Effector memory CD8-positive, alpha-beta T cell (primary cell): ENCODE results near the gene VPS26A.
A peak's percentile ranks its signal among the peaks of the same experiment; 100 is the strongest.

Experiments
- ATAC-seq: fragments of 150-1000 bp; cut with Tn5 transposase; replicated peaks from 2 replicates; pipeline ENCODE4 v1.10.0; 2021; ENCODE audit warnings: mild to moderate bottlenecking, moderate library complexity
- DNase-seq, 3 experiments: peaks; one replicate each; pipeline ENCODE4 v3.0.0; 2021
- H3K27ac Mint-ChIP-seq, 2 donors: one replicate each; pipeline ENCODE4 v1.8.0; 2022; ENCODE audit warnings: mild to moderate bottlenecking in 2 of 2, mixed read lengths in 2 of 2, moderate library complexity in 2 of 2
- H3K27me3 Mint-ChIP-seq, 2 donors: one replicate each; pipeline ENCODE4 v1.8.0; 2022; ENCODE audit warnings: mixed read lengths in 2 of 2
- H3K36me3 Mint-ChIP-seq: one replicate; pipeline ENCODE4 v1.8.0; 2022; ENCODE audit warnings: mild to moderate bottlenecking, moderate library complexity, mixed read lengths; ENCODE audit not compliant: insufficient read depth
- H3K4me1 Mint-ChIP-seq, 2 donors: one replicate each; pipeline ENCODE4 v1.8.0; 2022; ENCODE audit warnings: low read depth in 2 of 2, mixed read lengths in 2 of 2
- H3K4me3 Mint-ChIP-seq, 2 donors: one replicate each; pipeline ENCODE4 v1.8.0; 2022; ENCODE audit warnings: mild to moderate bottlenecking in 2 of 2, mixed read lengths in 2 of 2, moderate library complexity in 2 of 2
- H3K9me3 Mint-ChIP-seq, 2 donors: one replicate each; pipeline ENCODE4 v1.8.0; 2022; ENCODE audit warnings: mixed read lengths in 2 of 2

Gene VPS26A

DNA sequence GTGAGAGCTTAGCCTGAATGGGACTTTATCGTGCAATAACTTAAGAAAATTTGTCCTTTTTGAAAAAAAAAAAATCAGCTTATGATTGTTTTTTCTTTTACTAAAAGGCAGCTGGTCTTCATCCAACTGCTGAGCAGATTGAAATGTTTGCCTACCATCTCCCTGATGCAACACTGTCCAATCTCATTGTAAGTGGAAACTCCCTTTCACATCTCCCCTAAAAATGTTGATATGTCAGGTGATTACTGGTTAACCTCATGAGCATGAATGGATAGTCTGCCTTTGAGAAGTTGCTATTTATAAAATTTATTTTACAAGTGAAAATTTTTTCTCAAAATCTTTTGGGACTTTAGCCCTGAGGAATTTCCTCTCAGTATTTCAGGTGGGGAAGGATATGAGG lies 78.4 kb downstream of the VPS26A start:
- Mint-ChIP-seq H3K27me3 (no peaks in the 10 kb centered on the region), H3K9me3 (no peaks in the 10 kb centered on the region), H3K36me3 (peaks cover 41% of the 10 kb centered on the region), H3K27ac (peak overlapping the region; percentile 53 to 78), H3K4me1 (peaks cover 22 to 40% of the 10 kb centered on the region in 2 donors), H3K4me3 (peak overlapping the region in 1 of 2 donors; percentile 47)
- peak; percentile 67 for ATAC-seq
- DNase-seq, result no peak

GRCh38 chr10:69208761-69209160 lies 84.8 kb downstream of the VPS26A start:
- Mint-ChIP-seq H3K27me3 (no peaks in the 10 kb centered on the region), H3K9me3 (no peaks in the 10 kb centered on the region), H3K4me1 (peaks cover 16 to 48% of the 10 kb centered on the region in 2 donors), H3K36me3 (peaks cover 21% of the 10 kb centered on the region), H3K27ac (no peak overlapping the region), H3K4me3 (no peak overlapping the region)
- ATAC-seq, result no peak
- no peak for DNase-seq

GRCh38 chr10:69209787-69210484 lies 86.0 kb downstream of the VPS26A start:
- DNase-seq (no peak), ATAC-seq (no peak)
- H3K9me3 Mint-ChIP-seq, result peaks cover 0 to 2% of the 10 kb centered on the region in 2 donors
- H3K36me3 Mint-ChIP-seq, result peaks cover 21% of the 10 kb centered on the region
- peaks cover 21 to 52% of the 10 kb centered on the region in 2 donors for H3K4me1 Mint-ChIP-seq
- no peaks in the 10 kb centered on the region for H3K27me3 Mint-ChIP-seq
- H3K27ac Mint-ChIP-seq, result peak overlapping the region in 1 of 2 donors; percentile 12
- H3K4me3 Mint-ChIP-seq, result no peak overlapping the region

GRCh38 chr10:69211104-69211503 lies 87.1 kb downstream of the VPS26A start:
- H3K9me3 Mint-ChIP-seq, result peaks cover 0 to 3% of the 10 kb centered on the region in 2 donors
- peaks cover 21 to 53% of the 10 kb centered on the region in 2 donors for H3K4me1 Mint-ChIP-seq
- H3K36me3 Mint-ChIP-seq, result peaks cover 25% of the 10 kb centered on the region
- H3K27me3 Mint-ChIP-seq, result no peaks in the 10 kb centered on the region
- H3K27ac Mint-ChIP-seq, result no peak overlapping the region
- no peak overlapping the region for H3K4me3 Mint-ChIP-seq
- ATAC-seq, result no peak
- DNase-seq, result no peak

DNA sequence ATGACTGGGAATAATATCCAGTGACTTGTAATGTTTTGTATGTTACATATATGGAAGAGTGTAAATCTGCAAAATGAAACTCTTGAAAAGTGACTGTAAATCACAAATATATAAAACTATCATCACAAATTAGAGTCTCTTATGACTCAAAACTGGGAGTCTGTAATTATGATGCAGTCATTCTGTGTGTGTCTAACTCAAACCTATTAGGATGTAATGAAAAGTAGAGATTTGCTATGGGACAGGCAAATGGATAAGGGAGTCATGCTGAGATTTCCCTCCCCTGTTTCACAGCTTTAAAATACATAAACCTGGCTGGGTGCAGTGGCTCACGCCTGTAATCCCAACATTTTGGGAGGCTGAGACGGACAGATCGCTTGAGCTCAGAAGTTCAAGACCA lies 87.5 kb downstream of the VPS26A start:
- H3K36me3 Mint-ChIP-seq, result peaks cover 23% of the 10 kb centered on the region
- DNase-seq, result no peak
- ATAC-seq, result no peak
- peaks cover 0 to 3% of the 10 kb centered on the region in 2 donors for H3K9me3 Mint-ChIP-seq
- no peaks in the 10 kb centered on the region for H3K27me3 Mint-ChIP-seq
- peaks cover 19 to 52% of the 10 kb centered on the region in 2 donors for H3K4me1 Mint-ChIP-seq
- no peak overlapping the region for H3K27ac Mint-ChIP-seq
- H3K4me3 Mint-ChIP-seq, result no peak overlapping the region

DNA sequence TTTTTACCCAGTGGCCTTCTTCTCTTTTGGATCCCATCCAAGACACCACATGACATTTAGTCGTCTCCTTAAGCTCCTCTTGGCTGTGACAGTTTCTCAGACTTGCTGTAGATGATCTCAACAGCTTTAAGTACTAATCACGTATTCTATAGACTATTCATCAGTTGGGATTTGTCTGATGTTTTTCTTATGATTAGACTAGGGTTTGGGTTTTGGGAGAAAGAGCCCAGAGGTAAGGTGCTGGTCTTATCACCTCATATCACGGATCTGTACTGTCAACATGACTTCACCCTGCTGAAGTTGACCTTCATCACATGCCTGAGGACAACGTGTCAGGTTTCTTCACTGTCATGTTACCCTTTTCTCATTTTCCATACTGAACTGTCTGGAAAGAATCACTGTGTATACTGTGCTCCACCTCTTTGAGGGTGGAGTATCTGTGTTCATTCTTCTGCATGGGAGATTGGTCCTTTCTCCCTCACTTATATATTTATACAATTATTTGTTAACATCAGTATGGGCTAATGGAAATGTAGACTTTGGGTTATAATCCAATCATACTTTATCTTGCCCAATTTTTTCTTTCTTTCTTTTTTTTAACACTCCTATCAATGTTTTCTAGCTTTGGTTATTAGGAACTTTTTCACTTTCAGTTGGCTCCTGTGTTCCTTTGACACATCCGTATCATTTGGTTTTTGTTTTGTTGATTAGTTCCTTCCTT lies 89.8 kb downstream of the VPS26A start:
- no peak for DNase-seq
- peak overlapping the region in 1 of 2 donors; percentile 87 for H3K27ac Mint-ChIP-seq
- H3K4me3 Mint-ChIP-seq, result no peak overlapping the region
- peaks cover 0 to 3% of the 10 kb centered on the region in 2 donors for H3K9me3 Mint-ChIP-seq
- H3K27me3 Mint-ChIP-seq, result no peaks in the 10 kb centered on the region
- H3K4me1 Mint-ChIP-seq, result peaks cover 19 to 36% of the 10 kb centered on the region in 2 donors
- H3K36me3 Mint-ChIP-seq, result peaks cover 9% of the 10 kb centered on the region
- ATAC-seq, result no peak

- Mint-ChIP-seq H3K36me3 (peaks cover 4% of the 10 kb centered on the region), H3K4me3 (peak overlapping the region in 1 of 2 donors; percentile 63), H3K27ac (peak overlapping the region; percentile 85 to 87), H3K4me1 (peaks cover 19 to 30% of the 10 kb centered on the region in 2 donors), H3K27me3 (no peaks in the 10 kb centered on the region), H3K9me3 (peaks cover 0 to 3% of the 10 kb centered on the region in 2 donors)
- DNase-seq (no peak), ATAC-seq (no peak)
Observed at GRCh38 chr10:69214666-69215131, 90.7 kb downstream of the VPS26A start.

DNA sequence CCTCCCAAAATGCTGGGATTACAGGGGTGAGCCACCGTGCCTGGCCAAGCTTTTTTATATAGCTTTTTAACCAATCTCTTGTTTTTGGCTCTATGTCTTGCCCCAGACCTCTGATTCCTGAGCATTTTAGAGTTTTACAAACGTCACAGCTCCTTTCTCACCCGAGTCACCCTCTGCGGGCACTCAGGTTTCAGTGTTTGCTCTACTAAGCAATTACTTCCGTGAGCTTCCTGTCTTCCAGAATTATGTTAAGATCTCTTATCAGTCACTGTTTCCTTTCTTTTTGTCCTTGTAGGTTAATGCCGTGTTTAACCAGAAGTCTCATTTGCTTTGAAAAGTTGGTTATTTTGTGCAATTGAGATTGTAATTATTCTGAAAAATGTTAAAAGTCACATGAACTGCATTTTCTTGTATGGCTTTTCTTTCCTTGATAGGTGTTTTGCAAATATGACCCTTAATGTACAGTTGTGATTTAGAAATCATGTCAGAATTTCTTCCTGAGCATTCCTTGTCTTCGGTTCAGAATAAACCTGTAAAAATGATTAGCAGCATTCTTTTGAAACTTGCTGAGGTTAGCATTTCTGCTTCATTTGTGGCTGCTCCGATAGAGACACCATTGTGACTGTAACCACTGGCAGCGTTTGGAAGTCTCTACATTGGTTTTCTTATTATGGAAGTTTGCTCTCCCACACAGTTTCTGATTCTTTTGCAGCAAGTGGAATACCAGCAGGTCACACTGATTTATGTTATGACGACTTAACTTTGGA lies 91.6 kb downstream of the VPS26A start:
- H3K4me1 Mint-ChIP-seq, result peaks cover 19 to 30% of the 10 kb centered on the region in 2 donors
- peak overlapping the region; percentile 63 for H3K4me3 Mint-ChIP-seq
- ATAC-seq (peak; percentile 73), DNase-seq (peak in 1 of 3 experiments; percentile 22)
- no peaks in the 10 kb centered on the region for H3K27me3 Mint-ChIP-seq
- peak overlapping the region; percentile 85 to 87 for H3K27ac Mint-ChIP-seq
- H3K36me3 Mint-ChIP-seq, result peaks cover 4% of the 10 kb centered on the region
- peaks cover 0 to 3% of the 10 kb centered on the region in 2 donors for H3K9me3 Mint-ChIP-seq

GRCh38 chr10:69216577-69217118 lies 92.7 kb downstream of the VPS26A start:
- peaks cover 6% of the 10 kb centered on the region for H3K36me3 Mint-ChIP-seq
- peak overlapping the region; percentile 85 to 87 for H3K27ac Mint-ChIP-seq
- H3K9me3 Mint-ChIP-seq, result peaks cover 0 to 3% of the 10 kb centered on the region in 2 donors
- no peak overlapping the region for H3K4me3 Mint-ChIP-seq
- DNase-seq (no peak), ATAC-seq (no peak)
- H3K4me1 Mint-ChIP-seq, result peaks cover 21 to 33% of the 10 kb centered on the region in 2 donors
- no peaks in the 10 kb centered on the region for H3K27me3 Mint-ChIP-seq

DNA sequence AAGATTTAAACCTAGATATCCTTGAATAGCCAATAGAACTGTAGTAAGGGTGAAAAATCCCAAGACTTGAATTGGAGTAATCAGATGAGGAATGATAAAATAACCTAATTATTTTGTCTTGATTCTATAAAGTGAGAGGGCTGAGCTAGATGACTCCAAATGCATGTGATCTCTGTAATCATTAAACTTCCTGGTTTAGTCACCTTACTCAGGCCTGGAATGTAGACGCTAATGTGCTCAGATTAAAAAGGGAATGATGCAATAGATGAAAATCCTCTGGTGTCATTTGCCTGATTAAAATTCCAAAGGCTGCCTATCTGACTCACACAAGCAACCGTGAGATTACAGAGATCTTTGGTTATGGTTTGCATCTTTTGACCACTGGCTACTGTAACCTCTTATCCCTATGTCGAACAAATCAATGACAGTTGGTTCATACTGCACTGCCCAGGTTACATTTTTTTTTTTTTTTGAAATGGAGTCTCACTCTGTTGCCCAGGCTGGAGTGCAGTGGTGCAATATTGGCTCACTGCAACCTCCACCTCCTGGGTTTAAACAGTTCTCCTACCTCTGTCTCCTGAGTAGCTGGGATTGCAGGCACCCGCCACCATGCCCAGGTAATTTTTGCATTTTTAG lies 93.3 kb downstream of the VPS26A start:
- ATAC-seq, result no peak
- H3K27ac Mint-ChIP-seq, result peak overlapping the region in 1 of 2 donors; percentile 87
- no peaks in the 10 kb centered on the region for H3K27me3 Mint-ChIP-seq
- no peak overlapping the region for H3K4me3 Mint-ChIP-seq
- H3K9me3 Mint-ChIP-seq, result peaks cover 0 to 3% of the 10 kb centered on the region in 2 donors
- no peak for DNase-seq
- peaks cover 7% of the 10 kb centered on the region for H3K36me3 Mint-ChIP-seq
- H3K4me1 Mint-ChIP-seq, result peaks cover 25 to 35% of the 10 kb centered on the region in 2 donors

DNA sequence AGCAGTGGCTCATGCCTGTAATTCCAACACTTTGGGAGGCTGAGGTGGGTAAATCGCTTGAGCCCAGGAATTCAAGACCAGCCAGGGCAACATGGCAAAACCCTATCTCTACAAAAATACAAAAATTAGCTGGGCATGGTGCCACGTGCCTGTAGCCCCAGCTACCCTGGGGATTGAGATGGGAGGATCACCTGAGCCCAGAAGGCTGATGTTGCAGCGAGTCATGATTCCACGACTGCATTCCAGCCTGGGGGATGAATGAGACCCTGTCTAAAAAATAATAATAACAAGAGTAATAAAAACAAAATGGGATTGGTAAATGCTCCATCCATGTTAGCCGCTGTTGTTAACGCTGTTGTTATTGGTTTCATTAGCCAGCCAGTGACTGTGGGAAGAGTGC lies 94.9 kb downstream of the VPS26A start:
- ATAC-seq (no peak), DNase-seq (no peak)
- Mint-ChIP-seq H3K4me3 (no peak overlapping the region), H3K36me3 (peaks cover 7% of the 10 kb centered on the region), H3K4me1 (peaks cover 35 to 42% of the 10 kb centered on the region in 2 donors), H3K27ac (no peak overlapping the region), H3K9me3 (peaks cover 0 to 3% of the 10 kb centered on the region in 2 donors), H3K27me3 (no peaks in the 10 kb centered on the region)

- peaks cover 34 to 36% of the 10 kb centered on the region in 2 donors for H3K4me1 Mint-ChIP-seq
- peak within 1 kb of the TSS in 1 of 2 donors; percentile 77 for H3K4me3 Mint-ChIP-seq
- DNase-seq (no peak), ATAC-seq (no peak)
- peaks cover 7% of the 10 kb centered on the region for H3K36me3 Mint-ChIP-seq
- peaks cover 0 to 1% of the 10 kb centered on the region in 2 donors for H3K9me3 Mint-ChIP-seq
- no peaks in the 10 kb centered on the region for H3K27me3 Mint-ChIP-seq
- peak within 1 kb of the TSS; percentile 20 to 76 for H3K27ac Mint-ChIP-seq
Observed at GRCh38 chr10:69220041-69220451, 96.1 kb downstream of the VPS26A start, which contains the start of gene HKDC1. Gene HKDC1, plus strand, starts transcription at chr10:69220332. Its CDS starts 104 bp downstream, at chr10:69220436.
